Measurements from ENCODE around the gene LEFTY1. TPM values are rescaled to one million over a fixed set of nuclear protein-coding genes. Genes with fewer than 3 reads are reported as not detected.

Gene LEFTY1
- total and polyA plus RNA-seq, 9 of the 15 experiments (the other 6 are each of a cell fraction or from before 2014, with no cell fraction given): 0.07 to 0.24 (median 0.17) TPM; not detected in 5

GRCh38 chr1:225923692-225924555, 35.0 kb upstream of the LEFTY1 start, which contains the start of gene PYCR2 (continued):
- TF ChIP-seq ZNF318 (IDR thresholded peaks at IDR 0.05; ENCODE audit: borderline replicate concordance in 1 of 2, low read depth in 1 of 2) (no peak), HLTF (IDR thresholded peaks at IDR 0.05) (0 out of 2 replicates have a peak, but pooled peaks have one; percentile 23), ZNF408 (CRISPR knock-in tag; IDR thresholded peaks at IDR 0.05; ENCODE audit: low read depth) (no peak), ZNF232 (CRISPR knock-in tag; IDR thresholded peaks at IDR 0.05) (no peak), KLF10 (CRISPR knock-in tag; IDR thresholded peaks at IDR 0.05) (no peak), MBD1 (CRISPR knock-in tag; IDR thresholded peaks at IDR 0.05) (no peak), BCOR (IDR thresholded peaks at IDR 0.05) (peak; percentile 56), ZNF609 (CRISPR knock-in tag; IDR thresholded peaks at IDR 0.05; ENCODE audit: borderline replicate concordance) (no peak; the same call in 1 of the 2 replicates), SMAD3 (CRISPR knock-in tag; conservative IDR thresholded peaks at IDR 0.05) (no peak), EP300 (IDR thresholded peaks at IDR 0.05; ENCODE audit: low read length) (peak; percentile 41), FOXA1 (IDR thresholded peaks at IDR 0.05; ENCODE audit: borderline replicate concordance) (no peak), TRIM24 (IDR thresholded peaks at IDR 0.05) (peak; percentile 41 to 82; a peak in 3 of 4 replicates), ZNF347 (CRISPR knock-in tag; IDR thresholded peaks at IDR 0.05; ENCODE audit: low read depth) (0 out of 2 replicates have a peak, but pooled peaks have one; percentile 23)

All from K562 (cell line).